Measurements from ENCODE around the gene RAP1GAP2. TPM values are rescaled to one million over a fixed set of nuclear protein-coding genes. Genes with fewer than 3 reads are reported as not detected.
"Not testable (repeated sequence)": the region's sequence is repeated elsewhere in the genome, so short reads cannot be mapped to it uniquely, and the experiment has no call there.

Gene RAP1GAP2
- total RNA-seq, 1 experiment from 2014 or later, result 72.8 TPM

DNA sequence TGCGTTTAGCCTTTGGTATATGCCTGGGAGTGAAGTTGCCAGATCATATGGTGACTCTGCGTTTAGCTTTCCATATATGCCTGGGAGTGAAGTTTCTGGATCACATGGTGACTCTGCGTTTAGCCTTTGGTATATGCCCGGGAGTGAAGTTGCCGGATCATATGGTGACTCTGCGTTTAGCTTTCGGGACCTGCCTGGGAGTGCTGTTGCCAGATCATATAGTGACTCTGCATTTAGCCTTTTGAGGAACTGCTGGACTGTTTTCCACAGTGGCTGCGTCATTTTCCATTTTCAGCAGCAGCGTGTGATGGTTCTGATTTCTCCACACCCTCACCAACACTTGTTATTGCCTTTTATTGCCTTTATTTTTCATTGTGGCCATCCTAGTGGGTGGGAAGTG lies 194.2 kb downstream of the RAP1GAP2 start:
- no peak for DNase-seq (ENCODE audit: low spot score)
- no peaks in the 10 kb centered on the region for H3K4me1 Mint-ChIP-seq
- no peak overlapping the region for H3K4me3 Mint-ChIP-seq
- H3K36me3 Mint-ChIP-seq, result peaks cover 57% of the 10 kb centered on the region
- no peak for ATAC-seq
- no peaks in the 10 kb centered on the region for H3K27me3 Mint-ChIP-seq (ENCODE audit: low read depth)
- H3K27ac Mint-ChIP-seq, result no peak overlapping the region
- CTCF ChIA-PET, result interaction anchor here (1.7 kb wide), 1 partner anchor 141 kb away, joined by 4 read pairs; no protein-coding TSS in a partner anchor
- no peak for TF ChIP-seq ELF4 (CRISPR knock-in tag; IDR thresholded peaks at IDR 0.05; ENCODE audit: low read depth)
- TF ChIP-seq, protein P1, sequence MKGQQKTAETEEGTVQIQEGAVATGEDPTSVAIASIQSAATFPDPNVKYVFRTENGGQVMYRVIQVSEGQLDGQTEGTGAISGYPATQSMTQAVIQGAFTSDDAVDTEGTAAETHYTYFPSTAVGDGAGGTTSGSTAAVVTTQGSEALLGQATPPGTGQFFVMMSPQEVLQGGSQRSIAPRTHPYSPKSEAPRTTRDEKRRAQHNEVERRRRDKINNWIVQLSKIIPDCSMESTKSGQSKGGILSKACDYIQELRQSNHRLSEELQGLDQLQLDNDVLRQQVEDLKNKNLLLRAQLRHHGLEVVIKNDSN (CRISPR knock-in tag; IDR thresholded peaks at IDR 0.05), result no peak
- no peak for TF ChIP-seq GTF2I (CRISPR knock-in tag; conservative IDR thresholded peaks at IDR 0.05)
- TF ChIP-seq ZNF317 (CRISPR knock-in tag; IDR thresholded peaks at IDR 0.05; ENCODE audit: borderline replicate concordance, low read depth), result no peak
- TF ChIP-seq ZNF671 (CRISPR knock-in tag; IDR thresholded peaks at IDR 0.05), result no peak
- TF ChIP-seq SOX15 (CRISPR knock-in tag; IDR thresholded peaks at IDR 0.05), result no peak
- no peak for TF ChIP-seq NFYB (CRISPR knock-in tag; conservative IDR thresholded peaks at IDR 0.05; ENCODE audit: low read depth)
- POLR2A ChIA-PET, result no interaction called here
- peaks cover 4% of the 10 kb centered on the region for H3K9me3 Mint-ChIP-seq

DNA sequence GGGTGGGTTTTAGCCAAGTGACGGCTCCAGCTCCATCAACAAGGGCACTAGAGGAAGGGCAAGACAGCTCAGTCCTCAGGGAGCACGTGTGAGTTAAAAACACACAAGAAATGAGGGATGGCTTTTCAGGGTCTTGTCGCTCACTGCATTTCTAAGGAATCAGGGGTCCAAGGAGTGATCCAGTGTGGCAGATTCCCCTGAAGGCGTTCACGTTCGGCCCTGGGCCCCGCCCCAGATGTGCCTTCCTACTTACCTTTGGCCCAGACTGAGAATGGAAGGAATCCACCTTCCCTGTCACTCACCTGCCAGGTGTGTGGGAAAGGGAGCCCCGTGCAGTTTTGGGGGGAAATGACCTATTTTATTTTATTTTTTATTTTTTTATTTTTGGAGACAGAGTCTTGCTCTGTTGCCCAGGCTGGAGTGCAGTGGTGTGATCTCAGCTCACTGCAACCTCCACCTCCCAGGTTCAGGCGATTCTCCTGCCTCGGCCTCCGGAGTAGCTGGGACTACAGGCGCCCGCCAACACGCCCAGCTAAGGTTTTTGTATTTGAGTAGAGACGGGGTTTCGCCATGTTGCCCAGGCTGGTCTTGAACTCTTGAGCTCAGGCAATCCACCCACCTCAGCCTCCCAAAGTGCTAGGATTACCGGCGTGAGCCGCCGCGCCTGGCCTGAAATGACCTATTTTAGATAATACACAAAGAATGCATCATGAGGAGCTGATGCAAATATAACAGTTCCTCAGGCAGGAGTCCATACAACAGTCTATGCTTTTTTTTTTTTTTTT lies 195.3 kb downstream of the RAP1GAP2 start:
- not testable (repeated sequence) for H3K4me3 Mint-ChIP-seq; DNase-seq (ENCODE audit: low spot score); H3K27ac Mint-ChIP-seq; H3K4me1 Mint-ChIP-seq; ATAC-seq; H3K9me3 Mint-ChIP-seq; H3K27me3 Mint-ChIP-seq (ENCODE audit: low read depth)
- POLR2A ChIA-PET, result interaction anchor here (0.6 kb wide), 1 partner anchor 167 kb away, joined by 9 read pairs; no protein-coding TSS in a partner anchor
- H3K36me3 Mint-ChIP-seq, result peaks cover 50% of the 10 kb centered on the region
- CTCF ChIA-PET, result interaction anchor here (1.7 to 2.1 kb wide), 2 partner anchors 21 to 143 kb away, joined by 4 to 8 read pairs; no protein-coding TSS in a partner anchor

DNA sequence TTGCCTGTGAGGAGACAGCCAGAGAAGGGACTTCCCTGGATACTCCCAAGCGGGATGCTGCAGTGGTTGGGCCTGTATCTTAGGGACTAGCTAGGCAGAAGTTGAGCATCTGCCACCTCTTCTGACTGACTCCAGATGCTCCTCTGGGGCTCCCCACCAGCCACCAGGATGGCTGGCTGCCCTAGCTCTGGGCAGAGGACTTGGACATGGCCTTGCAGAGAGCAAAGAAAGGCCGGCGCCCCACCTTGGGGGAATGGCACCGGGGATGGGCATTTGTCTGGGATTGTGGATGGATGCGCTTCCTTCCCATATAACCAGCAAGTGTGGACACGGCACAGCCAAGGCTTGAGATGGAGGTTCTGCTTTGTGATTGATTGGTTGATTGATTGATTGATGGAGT lies 198.2 kb downstream of the RAP1GAP2 start:
- H3K27ac Mint-ChIP-seq, result no peak overlapping the region

More for the DNA sequence above, 198.2 kb downstream of the RAP1GAP2 start:
- Mint-ChIP-seq H3K4me3 (no peak overlapping the region), H3K4me1 (no peaks in the 10 kb centered on the region), H3K36me3 (peaks cover 56% of the 10 kb centered on the region), H3K27me3 (ENCODE audit: low read depth) (no peaks in the 10 kb centered on the region), H3K9me3 (peaks cover 4% of the 10 kb centered on the region)
- no peak for ATAC-seq
- ChIA-PET POLR2A (interaction anchor here (0.5 to 0.6 kb wide), 2 partner anchors 43 to 124 kb away, joined by 3 to 6 read pairs; no protein-coding TSS in a partner anchor), CTCF (interaction anchor here (1.1 to 1.9 kb wide), 2 partner anchors 18 to 146 kb away, joined by 3 to 4 read pairs; no protein-coding TSS in a partner anchor)
- no peak for DNase-seq (ENCODE audit: low spot score)
- TF ChIP-seq, protein P2, sequence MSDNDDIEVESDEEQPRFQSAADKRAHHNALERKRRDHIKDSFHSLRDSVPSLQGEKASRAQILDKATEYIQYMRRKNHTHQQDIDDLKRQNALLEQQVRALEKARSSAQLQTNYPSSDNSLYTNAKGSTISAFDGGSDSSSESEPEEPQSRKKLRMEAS (CRISPR knock-in tag; IDR thresholded peaks at IDR 0.05), result no peak
- TF ChIP-seq ATF1 (CRISPR knock-in tag; IDR thresholded peaks at IDR 0.05) (no peak), ZNF671 (CRISPR knock-in tag; IDR thresholded peaks at IDR 0.05) (no peak), ESRRA (CRISPR knock-in tag; IDR thresholded peaks at IDR 0.05; ENCODE audit: borderline replicate concordance) (no peak), IRF2 (CRISPR knock-in tag; IDR thresholded peaks at IDR 0.05; ENCODE audit: borderline replicate concordance, low read depth) (no peak), ZNF138 (CRISPR knock-in tag; conservative IDR thresholded peaks at IDR 0.05) (no peak)
- TF ChIP-seq, protein P3, sequence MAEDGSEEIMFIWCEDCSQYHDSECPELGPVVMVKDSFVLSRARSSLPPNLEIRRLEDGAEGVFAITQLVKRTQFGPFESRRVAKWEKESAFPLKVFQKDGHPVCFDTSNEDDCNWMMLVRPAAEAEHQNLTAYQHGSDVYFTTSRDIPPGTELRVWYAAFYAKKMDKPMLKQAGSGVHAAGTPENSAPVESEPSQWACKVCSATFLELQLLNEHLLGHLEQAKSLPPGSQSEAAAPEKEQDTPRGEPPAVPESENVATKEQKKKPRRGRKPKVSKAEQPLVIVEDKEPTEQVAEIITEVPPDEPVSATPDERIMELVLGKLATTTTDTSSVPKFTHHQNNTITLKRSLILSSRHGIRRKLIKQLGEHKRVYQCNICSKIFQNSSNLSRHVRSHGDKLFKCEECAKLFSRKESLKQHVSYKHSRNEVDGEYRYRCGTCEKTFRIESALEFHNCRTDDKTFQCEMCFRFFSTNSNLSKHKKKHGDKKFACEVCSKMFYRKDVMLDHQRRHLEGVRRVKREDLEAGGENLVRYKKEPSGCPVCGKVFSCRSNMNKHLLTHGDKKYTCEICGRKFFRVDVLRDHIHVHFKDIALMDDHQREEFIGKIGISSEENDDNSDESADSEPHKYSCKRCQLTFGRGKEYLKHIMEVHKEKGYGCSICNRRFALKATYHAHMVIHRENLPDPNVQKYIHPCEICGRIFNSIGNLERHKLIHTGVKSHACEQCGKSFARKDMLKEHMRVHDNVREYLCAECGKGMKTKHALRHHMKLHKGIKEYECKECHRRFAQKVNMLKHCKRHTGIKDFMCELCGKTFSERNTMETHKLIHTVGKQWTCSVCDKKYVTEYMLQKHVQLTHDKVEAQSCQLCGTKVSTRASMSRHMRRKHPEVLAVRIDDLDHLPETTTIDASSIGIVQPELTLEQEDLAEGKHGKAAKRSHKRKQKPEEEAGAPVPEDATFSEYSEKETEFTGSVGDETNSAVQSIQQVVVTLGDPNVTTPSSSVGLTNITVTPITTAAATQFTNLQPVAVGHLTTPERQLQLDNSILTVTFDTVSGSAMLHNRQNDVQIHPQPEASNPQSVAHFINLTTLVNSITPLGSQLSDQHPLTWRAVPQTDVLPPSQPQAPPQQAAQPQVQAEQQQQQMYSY (CRISPR knock-in tag; IDR thresholded peaks at IDR 0.05), result no peak
- TF ChIP-seq, protein P4, sequence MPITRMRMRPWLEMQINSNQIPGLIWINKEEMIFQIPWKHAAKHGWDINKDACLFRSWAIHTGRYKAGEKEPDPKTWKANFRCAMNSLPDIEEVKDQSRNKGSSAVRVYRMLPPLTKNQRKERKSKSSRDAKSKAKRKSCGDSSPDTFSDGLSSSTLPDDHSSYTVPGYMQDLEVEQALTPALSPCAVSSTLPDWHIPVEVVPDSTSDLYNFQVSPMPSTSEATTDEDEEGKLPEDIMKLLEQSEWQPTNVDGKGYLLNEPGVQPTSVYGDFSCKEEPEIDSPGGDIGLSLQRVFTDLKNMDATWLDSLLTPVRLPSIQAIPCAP (CRISPR knock-in tag; IDR thresholded peaks at IDR 0.05), result no peak
- TF ChIP-seq, protein P5, sequence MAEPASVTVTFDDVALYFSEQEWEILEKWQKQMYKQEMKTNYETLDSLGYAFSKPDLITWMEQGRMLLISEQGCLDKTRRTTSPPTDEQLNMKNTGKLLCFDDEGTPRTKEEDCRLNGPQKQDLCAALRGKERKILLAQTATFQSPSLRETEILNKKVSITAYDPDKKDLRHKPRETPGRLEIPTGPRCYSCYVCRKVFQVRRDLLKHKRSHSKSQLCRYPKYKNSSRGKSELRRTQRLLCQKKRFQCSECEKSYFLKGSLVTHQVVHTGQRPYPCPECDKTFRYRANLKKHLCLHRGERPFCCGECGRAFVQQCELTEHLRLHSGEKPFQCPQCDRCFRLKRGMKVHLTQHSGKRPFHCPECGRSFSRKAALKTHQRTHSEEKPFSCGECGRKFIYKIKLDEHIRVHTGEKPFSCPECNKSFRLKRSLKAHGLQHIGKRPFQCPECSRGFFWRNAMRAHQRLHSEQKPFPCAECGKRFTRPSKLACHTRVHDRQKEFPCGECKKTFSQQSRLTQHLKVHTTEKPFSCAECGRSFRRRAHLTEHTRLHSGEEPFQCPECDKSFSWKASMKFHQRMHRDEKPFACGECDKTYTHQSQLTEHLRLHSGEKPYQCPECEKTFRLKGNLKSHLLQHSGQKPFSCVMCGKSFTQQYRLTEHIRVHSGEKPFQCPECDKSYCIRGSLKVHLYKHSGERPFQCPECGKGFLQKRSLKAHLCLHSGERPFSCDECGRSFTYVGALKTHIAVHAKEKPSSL (CRISPR knock-in tag; conservative IDR thresholded peaks at IDR 0.05), result no peak
- TF ChIP-seq, protein P6, sequence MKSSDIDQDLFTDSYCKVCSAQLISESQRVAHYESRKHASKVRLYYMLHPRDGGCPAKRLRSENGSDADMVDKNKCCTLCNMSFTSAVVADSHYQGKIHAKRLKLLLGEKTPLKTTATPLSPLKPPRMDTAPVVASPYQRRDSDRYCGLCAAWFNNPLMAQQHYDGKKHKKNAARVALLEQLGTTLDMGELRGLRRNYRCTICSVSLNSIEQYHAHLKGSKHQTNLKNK (CRISPR knock-in tag; IDR thresholded peaks at IDR 0.05), result no peak
- TF ChIP-seq, protein P7, sequence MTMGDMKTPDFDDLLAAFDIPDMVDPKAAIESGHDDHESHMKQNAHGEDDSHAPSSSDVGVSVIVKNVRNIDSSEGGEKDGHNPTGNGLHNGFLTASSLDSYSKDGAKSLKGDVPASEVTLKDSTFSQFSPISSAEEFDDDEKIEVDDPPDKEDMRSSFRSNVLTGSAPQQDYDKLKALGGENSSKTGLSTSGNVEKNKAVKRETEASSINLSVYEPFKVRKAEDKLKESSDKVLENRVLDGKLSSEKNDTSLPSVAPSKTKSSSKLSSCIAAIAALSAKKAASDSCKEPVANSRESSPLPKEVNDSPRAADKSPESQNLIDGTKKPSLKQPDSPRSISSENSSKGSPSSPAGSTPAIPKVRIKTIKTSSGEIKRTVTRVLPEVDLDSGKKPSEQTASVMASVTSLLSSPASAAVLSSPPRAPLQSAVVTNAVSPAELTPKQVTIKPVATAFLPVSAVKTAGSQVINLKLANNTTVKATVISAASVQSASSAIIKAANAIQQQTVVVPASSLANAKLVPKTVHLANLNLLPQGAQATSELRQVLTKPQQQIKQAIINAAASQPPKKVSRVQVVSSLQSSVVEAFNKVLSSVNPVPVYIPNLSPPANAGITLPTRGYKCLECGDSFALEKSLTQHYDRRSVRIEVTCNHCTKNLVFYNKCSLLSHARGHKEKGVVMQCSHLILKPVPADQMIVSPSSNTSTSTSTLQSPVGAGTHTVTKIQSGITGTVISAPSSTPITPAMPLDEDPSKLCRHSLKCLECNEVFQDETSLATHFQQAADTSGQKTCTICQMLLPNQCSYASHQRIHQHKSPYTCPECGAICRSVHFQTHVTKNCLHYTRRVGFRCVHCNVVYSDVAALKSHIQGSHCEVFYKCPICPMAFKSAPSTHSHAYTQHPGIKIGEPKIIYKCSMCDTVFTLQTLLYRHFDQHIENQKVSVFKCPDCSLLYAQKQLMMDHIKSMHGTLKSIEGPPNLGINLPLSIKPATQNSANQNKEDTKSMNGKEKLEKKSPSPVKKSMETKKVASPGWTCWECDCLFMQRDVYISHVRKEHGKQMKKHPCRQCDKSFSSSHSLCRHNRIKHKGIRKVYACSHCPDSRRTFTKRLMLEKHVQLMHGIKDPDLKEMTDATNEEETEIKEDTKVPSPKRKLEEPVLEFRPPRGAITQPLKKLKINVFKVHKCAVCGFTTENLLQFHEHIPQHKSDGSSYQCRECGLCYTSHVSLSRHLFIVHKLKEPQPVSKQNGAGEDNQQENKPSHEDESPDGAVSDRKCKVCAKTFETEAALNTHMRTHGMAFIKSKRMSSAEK (CRISPR knock-in tag; IDR thresholded peaks at IDR 0.05; ENCODE audit: borderline replicate concordance), result no peak
